SU-DHL-6 (cell line): Measurements from ENCODE around the gene GALNT10.

ENCODE experiments used
- H2AFZ ChIP-seq: fragments of 200-600 bp; sonication (generic); 2 replicates; pipeline ENCODE4 v1.6.1; 2014; ENCODE audit warnings: low read depth, mild to moderate bottlenecking, moderate library complexity, mixed read lengths, antibody characterized with exemption, low read length; ENCODE audit not compliant: severe bottlenecking
- H3F3A ChIP-seq: fragments of 200-600 bp; shearing (Covaris generic); 2 replicates; pipeline ENCODE4 v1.6.0; 2016; ENCODE audit warnings: antibody characterized with exemption, mild to moderate bottlenecking; ENCODE audit not compliant: insufficient read depth
- H3K27ac ChIP-seq: fragments of 200-600 bp; sonication (generic); 2 replicates; pipeline ENCODE4 v1.5.1; 2016; ENCODE audit warnings: low read depth, mild to moderate bottlenecking, low read length, moderate library complexity, mixed read lengths
- H3K27me3 ChIP-seq: fragments of 200-600 bp; sonication (generic), shearing (Covaris generic); 2 replicates; pipeline ENCODE4 v1.6.0; 2014; ENCODE audit warnings: mild to moderate bottlenecking, low read length
- H3K36me3 ChIP-seq: fragments of 200-600 bp; sonication (generic); 2 replicates; pipeline ENCODE4 v1.6.1; 2014; ENCODE audit warnings: mild to moderate bottlenecking, low read length, mixed read lengths
- H3K4me2 ChIP-seq: fragments of 300-600, 200-600 bp; shearing (Covaris generic), sonication (generic); 2 replicates; pipeline ENCODE4 v1.6.0; 2014; ENCODE audit warnings: low read length, low read depth, mild to moderate bottlenecking; ENCODE audit not compliant: poor library complexity, severe bottlenecking
- H3K4me3 ChIP-seq: fragments of 200-600 bp; sonication (generic); 2 replicates; pipeline ENCODE4 v1.5.1; 2014; ENCODE audit warnings: antibody characterized with exemption, low read length, mild to moderate bottlenecking, mixed read lengths; ENCODE audit not compliant: insufficient read depth, poor library complexity, severe bottlenecking
- H3K79me2 ChIP-seq: fragments of 200-600 bp; sonication (generic); 2 replicates; pipeline ENCODE4 v1.6.1; 2014; ENCODE audit warnings: mild to moderate bottlenecking, low read length, moderate library complexity; ENCODE audit not compliant: insufficient read depth
- H3K9ac ChIP-seq: fragments of 200-600 bp; sonication (generic); 2 replicates; pipeline ENCODE4 v1.7.0; 2014; ENCODE audit warnings: mild to moderate bottlenecking, low read length
- H3K9me2 ChIP-seq: fragments of 200-600 bp; sonication (generic); replicated peaks from 2 replicates; pipeline ENCODE4 v1.6.1; 2014; ENCODE audit warnings: low read length; ENCODE audit not compliant: insufficient read depth
- H3K9me3 ChIP-seq: fragments of 200-600 bp; sonication (generic); 2 replicates; pipeline ENCODE4 v1.6.1; 2014; ENCODE audit warnings: low read length, mixed read lengths; ENCODE audit not compliant: insufficient read depth
- H4K20me1 ChIP-seq: fragments of 200-600 bp; sonication (generic); 2 replicates; pipeline ENCODE4 v1.6.1; 2014; ENCODE audit warnings: low read depth, mild to moderate bottlenecking, antibody characterized with exemption, low read length, moderate library complexity, mixed read lengths
- CTCF ChIP-seq: fragments of 200-600 bp; sonication (generic); IDR thresholded peaks from one replicate; pipeline ENCODE4 v1.5.1; 2017; ENCODE audit warnings: antibody characterized with exemption, mild to moderate bottlenecking, low read length, moderate library complexity; ENCODE audit not compliant: insufficient read depth, poor library complexity, severe bottlenecking
- EZH2phosphoT487 ChIP-seq: fragments of 200-600 bp; sonication (generic), shearing (Covaris generic); conservative IDR thresholded peaks from 2 replicates; pipeline ENCODE4 v1.6.1; 2018; ENCODE audit warnings: mild to moderate bottlenecking, antibody characterized with exemption, low read length, moderate library complexity, mixed read lengths

GALNT10 gene

GRCh38 chr5:154331924-154332323, 141.4 kb downstream of the GALNT10 start:
- TF ChIP-seq EZH2phosphoT487 (no peak), CTCF (no peak)

GRCh38 chr5:154332451-154332850, 141.9 kb downstream of the GALNT10 start:
- no peak overlapping the region for H2AFZ ChIP-seq
- no peak overlapping the region for H3K4me3 ChIP-seq
- H3K36me3 ChIP-seq, result no peaks in the 10 kb centered on the region
- H3K79me2 ChIP-seq, result no peaks in the 10 kb centered on the region
- no peaks in the 10 kb centered on the region for H3F3A ChIP-seq
- H3K27me3 ChIP-seq, result no peaks in the 10 kb centered on the region
- H3K9me2 ChIP-seq, result no peaks in the 10 kb centered on the region
- TF ChIP-seq EZH2phosphoT487 (no peak), CTCF (no peak)
- H3K9me3 ChIP-seq, result no peaks in the 10 kb centered on the region
- no peaks in the 10 kb centered on the region for H4K20me1 ChIP-seq
- H3K27ac ChIP-seq, result no peak overlapping the region
- H3K4me2 ChIP-seq, result no peak overlapping the region
- H3K9ac ChIP-seq, result no peak overlapping the region

More at GRCh38 chr5:154331924-154332323, 141.4 kb downstream of the GALNT10 start:
- H3K4me2 ChIP-seq, result no peak overlapping the region
- H4K20me1 ChIP-seq, result no peaks in the 10 kb centered on the region
- no peaks in the 10 kb centered on the region for H3K27me3 ChIP-seq
- H3F3A ChIP-seq, result no peaks in the 10 kb centered on the region
- no peak overlapping the region for H2AFZ ChIP-seq
- H3K9me2 ChIP-seq, result no peaks in the 10 kb centered on the region
- no peak overlapping the region for H3K4me3 ChIP-seq
- no peak overlapping the region for H3K27ac ChIP-seq
- no peaks in the 10 kb centered on the region for H3K36me3 ChIP-seq
- no peak overlapping the region for H3K9ac ChIP-seq
- H3K79me2 ChIP-seq, result no peaks in the 10 kb centered on the region
- no peaks in the 10 kb centered on the region for H3K9me3 ChIP-seq

- TF ChIP-seq CTCF, result no peak
- no peak for TF ChIP-seq EZH2phosphoT487
- H3K9me2 ChIP-seq, result no peaks in the 10 kb centered on the region
- H4K20me1 ChIP-seq, result no peaks in the 10 kb centered on the region
- H3K27me3 ChIP-seq, result no peaks in the 10 kb centered on the region
- H3K4me3 ChIP-seq, result no peak overlapping the region
- H3K79me2 ChIP-seq, result no peaks in the 10 kb centered on the region
- H3F3A ChIP-seq, result no peaks in the 10 kb centered on the region
- H3K36me3 ChIP-seq, result no peaks in the 10 kb centered on the region
- H3K9me3 ChIP-seq, result no peaks in the 10 kb centered on the region
- H2AFZ ChIP-seq, result no peak overlapping the region
- no peak overlapping the region for H3K9ac ChIP-seq
- H3K4me2 ChIP-seq, result no peak overlapping the region
- H3K27ac ChIP-seq, result no peak overlapping the region
Observed at GRCh38 chr5:154333016-154333415, 142.5 kb downstream of the GALNT10 start.
